Mononuclear cell (primary cell): ENCODE data around the gene SIRT2. TPM values are rescaled to one million over a fixed set of nuclear protein-coding genes. Genes with fewer than 3 reads are reported as not detected.
A peak's percentile ranks its signal among the peaks of the same experiment; 100 is the strongest.

Experiments
- H3K27me3 ChIP-seq: 2 replicates; pipeline ENCODE4 v1.6.0; 2011; ENCODE audit warnings: low read length, control low read depth; ENCODE audit not compliant: insufficient read depth
- H3K4me1 ChIP-seq: 2 replicates; pipeline ENCODE4 v1.5.1; 2011; ENCODE audit warnings: mild to moderate bottlenecking, low read length, control low read depth; ENCODE audit not compliant: insufficient read depth
- H3K4me3 ChIP-seq: 2 replicates; pipeline ENCODE4 v1.5.1; 2011; ENCODE audit warnings: mild to moderate bottlenecking, low read length, moderate library complexity
- H3K9me3 ChIP-seq: 2 replicates; pipeline ENCODE4 v1.5.1; 2011; ENCODE audit warnings: low read depth, mild to moderate bottlenecking, control low read depth, low read length
- total RNA-seq: library from RNA; depleted of rRNA; stranded (reverse); fragments of >200 nt; gene quantifications from one replicate; pipeline ENCODE4 v1.2.3, GENCODE V29; 2012

SIRT2 gene
- total RNA-seq, 1 donor, result 50.7 TPM

DNA sequence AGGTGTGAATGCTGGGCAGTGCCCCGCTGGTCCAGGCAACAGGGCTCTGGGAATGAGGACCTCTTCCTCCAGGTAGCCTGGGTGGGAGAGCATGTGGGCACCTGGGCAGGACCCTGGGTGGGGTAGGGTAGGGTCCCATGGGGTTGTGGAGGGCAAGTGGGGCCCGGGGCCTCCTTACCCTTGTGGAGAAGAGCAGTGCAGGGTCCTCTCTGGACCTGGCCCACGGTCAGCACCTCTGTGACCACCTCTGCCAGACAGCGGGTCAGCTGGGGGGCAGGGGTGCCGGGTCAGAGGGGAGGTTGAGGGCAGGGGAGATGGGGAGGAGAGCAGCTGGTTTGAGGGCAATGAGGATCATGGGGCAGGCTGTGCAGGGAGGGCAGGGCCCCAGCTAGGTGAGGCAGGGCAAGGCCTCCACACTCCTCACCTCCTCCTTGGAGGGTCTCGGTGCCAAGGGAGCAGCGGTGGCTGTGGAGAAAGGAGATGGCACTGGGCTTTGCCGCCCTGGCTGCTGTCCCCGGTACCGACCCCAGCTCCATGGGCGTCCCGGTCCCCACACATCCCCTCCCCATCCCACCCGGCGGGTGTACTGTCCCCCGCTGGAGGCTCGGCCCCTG lies 12.1 kb upstream of the SIRT2 start:
- H3K9me3 ChIP-seq, result no peaks in the 10 kb centered on the region
- H3K4me1 ChIP-seq, result peaks cover 5% of the 10 kb centered on the region
- no peaks in the 10 kb centered on the region for H3K27me3 ChIP-seq
- no peak overlapping the region for H3K4me3 ChIP-seq

GRCh38 chr19:38910488-38910887 lies 11.1 kb upstream of the SIRT2 start:
- H3K9me3 ChIP-seq, result no peaks in the 10 kb centered on the region
- no peaks in the 10 kb centered on the region for H3K27me3 ChIP-seq
- H3K4me3 ChIP-seq, result no peak overlapping the region
- H3K4me1 ChIP-seq, result peaks cover 5% of the 10 kb centered on the region

DNA sequence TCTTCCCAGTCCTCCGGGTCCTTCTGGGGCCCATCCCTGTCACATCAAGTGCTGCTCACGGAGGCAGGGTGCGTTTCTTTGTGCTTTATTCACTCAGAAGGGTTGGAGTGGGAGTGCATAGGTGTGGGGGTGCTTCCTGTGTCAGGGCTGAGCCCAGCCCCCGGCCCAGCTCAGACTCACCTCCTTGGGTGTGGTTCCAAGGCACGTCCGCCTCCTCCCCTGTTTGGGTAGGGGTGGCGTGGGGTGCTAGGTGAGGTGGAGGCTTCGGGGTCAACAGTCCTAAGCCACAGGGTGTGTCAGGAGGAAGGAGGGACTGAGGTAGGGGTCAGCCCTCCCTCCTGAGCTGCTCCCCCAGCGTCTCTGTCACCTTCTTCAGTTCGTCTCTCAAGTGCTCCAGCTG lies 9.5 kb upstream of the SIRT2 start:
- Histone ChIP-seq H3K4me3 (no peak overlapping the region), H3K9me3 (no peaks in the 10 kb centered on the region), H3K4me1 (peaks cover 5% of the 10 kb centered on the region), H3K27me3 (no peaks in the 10 kb centered on the region)

DNA sequence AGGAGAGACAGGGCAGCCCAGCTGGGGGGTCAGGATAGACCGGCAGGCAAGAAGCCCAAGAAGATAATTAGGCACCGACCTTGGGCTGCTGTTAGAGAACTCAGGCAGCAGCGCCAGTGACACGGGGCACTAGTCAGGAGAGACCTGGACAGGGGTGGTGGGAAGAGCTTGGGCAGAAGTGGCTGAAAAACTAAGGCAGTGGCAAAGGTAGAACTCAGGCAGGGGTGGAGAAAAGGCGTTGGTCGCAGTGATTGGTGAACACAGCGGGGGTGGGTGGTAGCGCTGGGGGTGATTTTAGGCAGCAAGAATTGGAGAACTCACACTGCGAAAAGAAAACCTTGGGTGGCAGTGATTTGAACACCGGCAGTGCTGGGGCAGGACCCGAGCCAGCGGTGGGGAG lies 8.3 kb upstream of the SIRT2 start:
- Histone ChIP-seq H3K27me3 (no peaks in the 10 kb centered on the region), H3K4me1 (peaks cover 5% of the 10 kb centered on the region), H3K9me3 (no peaks in the 10 kb centered on the region), H3K4me3 (no peak overlapping the region)

DNA sequence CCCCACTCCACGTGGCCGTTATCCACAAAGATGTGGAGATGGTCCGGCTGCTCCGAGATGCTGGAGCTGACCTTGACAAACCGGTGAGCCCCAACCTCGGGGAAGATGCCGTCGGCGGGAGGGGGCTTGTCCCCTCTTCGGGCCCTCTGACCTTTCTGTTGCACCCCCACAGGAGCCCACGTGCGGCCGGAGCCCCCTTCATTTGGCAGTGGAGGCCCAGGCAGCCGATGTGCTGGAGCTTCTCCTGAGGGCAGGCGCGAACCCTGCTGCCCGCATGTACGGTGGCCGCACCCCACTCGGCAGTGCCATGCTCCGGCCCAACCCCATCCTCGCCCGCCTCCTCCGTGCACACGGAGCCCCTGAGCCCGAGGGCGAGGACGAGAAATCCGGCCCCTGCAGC lies 7.8 kb upstream of the SIRT2 start:
- Histone ChIP-seq H3K27me3 (no peaks in the 10 kb centered on the region), H3K9me3 (no peaks in the 10 kb centered on the region), H3K4me3 (no peak overlapping the region), H3K4me1 (peaks cover 5% of the 10 kb centered on the region)

DNA sequence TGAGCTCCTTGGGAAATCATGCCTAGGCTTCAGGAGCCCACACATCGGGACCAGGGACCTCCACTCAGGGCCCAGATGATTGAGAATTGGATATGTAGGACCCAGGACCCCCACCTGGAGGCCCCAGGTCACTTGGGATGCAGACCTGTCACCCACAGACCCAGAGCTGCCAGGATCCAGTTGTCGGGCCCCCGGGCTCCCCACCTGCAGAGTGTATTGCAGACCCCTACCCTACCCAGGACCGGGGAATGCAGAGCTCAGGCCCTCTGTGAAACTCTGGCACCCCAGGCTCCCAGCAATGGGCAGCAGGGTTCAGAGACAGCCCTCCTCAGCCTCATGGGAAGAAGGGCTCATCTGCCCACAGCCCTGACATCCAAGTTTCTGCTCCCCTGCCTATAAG lies 6.2 kb upstream of the SIRT2 start:
- Histone ChIP-seq H3K9me3 (no peaks in the 10 kb centered on the region), H3K4me3 (no peak overlapping the region), H3K4me1 (peaks cover 15% of the 10 kb centered on the region), H3K27me3 (no peaks in the 10 kb centered on the region)

DNA sequence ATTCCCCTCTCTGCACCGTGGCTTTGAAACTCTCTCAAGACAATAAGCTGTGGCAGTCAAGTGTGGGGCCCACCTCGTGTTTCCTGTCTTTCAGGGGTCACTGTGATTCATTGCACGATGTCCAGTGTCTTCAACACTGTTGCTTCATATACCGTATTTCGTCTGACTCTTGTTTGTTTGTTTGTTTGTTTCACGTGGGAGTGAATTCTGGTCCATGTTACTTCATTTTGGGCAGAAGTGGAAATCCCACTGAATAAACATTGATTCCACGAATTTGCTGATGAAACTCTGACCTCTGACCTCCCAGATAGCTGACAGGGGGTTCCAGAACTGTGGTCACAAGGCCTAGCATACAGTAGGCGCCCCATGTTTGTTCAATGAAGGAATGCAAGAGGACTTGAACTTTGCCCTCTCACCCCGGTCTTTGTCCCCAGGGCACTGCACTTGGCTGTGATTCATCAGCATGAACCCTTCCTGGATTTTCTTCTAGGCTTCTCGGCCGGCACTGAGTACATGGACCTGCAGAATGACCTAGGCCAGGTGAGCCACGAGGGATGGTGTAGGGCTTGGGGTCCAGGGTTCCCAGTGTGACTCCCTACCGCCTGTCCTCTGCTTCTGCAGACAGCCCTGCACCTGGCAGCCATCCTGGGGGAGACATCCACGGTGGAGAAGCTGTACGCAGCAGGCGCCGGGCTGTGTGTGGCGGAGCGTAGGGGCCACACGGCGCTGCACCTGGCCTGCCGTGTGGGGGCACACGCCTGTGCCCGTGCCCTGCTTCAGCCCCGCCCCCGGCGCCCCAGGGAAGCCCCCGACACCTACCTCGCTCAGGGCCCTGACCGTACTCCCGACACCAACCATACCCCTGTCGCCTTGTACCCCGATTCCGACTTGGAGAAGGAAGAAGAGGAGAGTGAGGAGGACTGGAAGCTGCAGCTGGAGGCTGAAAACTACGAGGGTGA lies 5.4 kb upstream of the SIRT2 start:
- Histone ChIP-seq H3K27me3 (no peaks in the 10 kb centered on the region), H3K4me1 (peaks cover 21% of the 10 kb centered on the region), H3K4me3 (no peak overlapping the region), H3K9me3 (no peaks in the 10 kb centered on the region)

DNA sequence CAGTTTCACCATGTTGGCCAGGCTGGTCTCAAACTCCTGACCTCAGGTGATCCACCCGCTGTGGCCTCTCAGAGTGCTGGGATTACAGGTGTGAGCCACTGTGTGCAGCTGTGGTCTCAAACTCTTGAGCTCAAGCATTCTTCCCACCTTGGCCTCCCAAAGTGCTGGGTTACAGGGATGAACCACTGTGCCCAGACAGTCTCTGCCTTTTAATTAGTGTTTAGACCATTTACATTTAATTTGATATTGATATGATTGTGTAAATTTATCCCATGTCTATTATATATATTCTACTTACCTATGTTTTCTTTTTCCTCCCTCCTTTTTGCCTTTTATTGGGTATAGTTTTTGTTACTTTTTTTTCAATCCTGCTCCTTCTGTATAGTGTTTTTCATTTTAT lies 2.3 kb upstream of the SIRT2 start:
- H3K4me3 ChIP-seq, result no peak overlapping the region
- H3K27me3 ChIP-seq, result no peaks in the 10 kb centered on the region
- no peaks in the 10 kb centered on the region for H3K9me3 ChIP-seq
- H3K4me1 ChIP-seq, result peaks cover 34% of the 10 kb centered on the region

- Histone ChIP-seq H3K4me3 (no peak overlapping the region), H3K4me1 (peaks cover 34% of the 10 kb centered on the region), H3K9me3 (no peaks in the 10 kb centered on the region), H3K27me3 (no peaks in the 10 kb centered on the region)
These were observed 1.3 kb upstream of the SIRT2 start for GRCh38 chr19:38900743-38901190.

DNA sequence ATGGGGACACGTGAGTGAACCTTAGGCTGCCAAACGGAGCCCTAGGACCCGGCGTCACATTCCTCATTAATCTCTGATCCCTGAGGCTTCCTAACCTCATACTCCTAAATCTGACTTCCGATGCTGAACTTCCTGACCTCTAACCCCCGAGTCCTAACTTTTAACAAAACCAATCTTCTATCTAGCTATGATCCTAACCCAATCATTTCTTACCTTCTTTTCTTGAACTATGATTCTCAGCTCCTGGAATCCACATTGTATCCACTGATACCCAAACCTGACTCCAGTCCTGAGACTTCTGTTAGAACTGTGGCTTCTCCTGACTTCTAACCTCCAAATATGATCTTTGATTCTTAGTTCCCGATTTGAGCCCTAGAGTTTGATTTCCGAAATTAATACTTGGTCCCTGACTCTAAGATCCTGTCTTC lies 798 bp upstream of the SIRT2 start:
- H3K9me3 ChIP-seq, result no peaks in the 10 kb centered on the region
- no peaks in the 10 kb centered on the region for H3K27me3 ChIP-seq
- peak overlapping the region; percentile 84 for H3K4me3 ChIP-seq
- peaks cover 34% of the 10 kb centered on the region for H3K4me1 ChIP-seq

GRCh38 chr19:38898788-38899446 lies 501 bp downstream of the SIRT2 start:
- no peaks in the 10 kb centered on the region for H3K9me3 ChIP-seq
- H3K4me1 ChIP-seq, result peaks cover 34% of the 10 kb centered on the region
- no peaks in the 10 kb centered on the region for H3K27me3 ChIP-seq
- peak overlapping the region; percentile 84 for H3K4me3 ChIP-seq

- no peak overlapping the region for H3K4me3 ChIP-seq
- H3K4me1 ChIP-seq, result peaks cover 18% of the 10 kb centered on the region
- no peaks in the 10 kb centered on the region for H3K27me3 ChIP-seq
- H3K9me3 ChIP-seq, result no peaks in the 10 kb centered on the region
These were observed 4.5 kb downstream of the SIRT2 start for GRCh38 chr19:38894968-38895367.

DNA sequence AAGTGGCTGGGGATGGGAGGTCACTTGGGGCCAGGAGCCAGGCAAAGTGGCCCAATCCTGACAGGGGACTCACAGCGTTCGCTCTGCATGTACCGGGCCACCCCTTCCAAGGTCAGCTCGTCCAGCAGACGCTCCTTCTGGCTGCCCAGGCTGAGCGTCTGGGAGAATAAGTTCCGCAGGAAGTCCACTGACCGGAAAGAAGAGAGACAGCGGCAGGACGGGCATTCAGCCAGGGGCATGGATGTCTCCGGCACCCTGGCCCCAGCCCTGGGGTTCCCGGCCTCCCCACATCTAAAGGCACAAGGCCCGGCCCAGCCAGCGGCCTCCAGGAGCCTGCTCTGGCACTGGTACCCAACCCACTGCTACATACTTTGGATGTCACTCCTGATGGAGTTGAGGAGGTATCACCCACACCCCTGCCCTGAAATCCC lies 6.1 kb downstream of the SIRT2 start:
- peaks cover 10% of the 10 kb centered on the region for H3K4me1 ChIP-seq
- H3K27me3 ChIP-seq, result no peaks in the 10 kb centered on the region
- no peaks in the 10 kb centered on the region for H3K9me3 ChIP-seq
- H3K4me3 ChIP-seq, result no peak overlapping the region

DNA sequence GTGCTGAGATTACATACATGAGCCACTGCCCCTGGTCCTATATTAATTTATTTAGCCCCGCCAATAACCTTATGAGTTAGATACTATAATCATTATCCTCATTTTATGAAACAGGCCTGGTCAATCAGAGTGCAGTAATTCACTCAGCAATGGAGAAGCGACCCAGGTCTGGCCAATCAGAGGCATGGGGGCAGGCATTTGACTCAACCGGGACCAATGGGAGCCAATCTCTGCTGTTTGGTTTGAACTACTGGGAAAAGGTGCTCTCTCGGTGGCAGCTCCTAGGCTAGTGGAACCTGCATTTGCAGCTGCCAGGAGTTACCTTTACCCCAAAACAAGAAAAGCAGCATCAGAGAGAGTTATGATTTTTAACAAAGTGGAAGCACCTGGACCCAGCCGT lies 6.6 kb downstream of the SIRT2 start:
- Histone ChIP-seq H3K27me3 (no peaks in the 10 kb centered on the region), H3K9me3 (no peaks in the 10 kb centered on the region), H3K4me3 (no peak overlapping the region)

DNA sequence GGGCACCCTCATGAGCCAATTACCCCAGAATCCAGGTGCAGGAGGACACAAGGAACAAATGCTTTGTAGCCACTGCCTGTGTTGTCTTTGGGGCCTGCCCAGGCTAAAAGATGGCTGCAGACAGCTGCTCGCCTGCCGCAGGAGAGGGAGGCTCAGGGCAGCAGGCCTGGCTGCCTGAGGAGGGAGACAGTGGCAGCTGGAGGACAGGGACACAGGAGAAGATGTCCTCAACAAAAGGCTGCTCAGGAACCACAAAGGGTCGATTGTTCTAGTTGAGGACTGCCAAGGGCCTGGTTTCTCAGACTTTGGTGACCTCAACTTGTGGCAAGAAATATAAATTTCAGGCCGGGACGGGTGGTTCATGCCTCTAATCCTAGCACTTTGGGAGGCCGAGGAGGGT lies 7.6 kb downstream of the SIRT2 start:
- Histone ChIP-seq H3K4me1 (no peaks in the 10 kb centered on the region), H3K4me3 (no peak overlapping the region), H3K27me3 (no peaks in the 10 kb centered on the region), H3K9me3 (no peaks in the 10 kb centered on the region)

More for the DNA sequence above, 6.6 kb downstream of the SIRT2 start:
- peaks cover 5% of the 10 kb centered on the region for H3K4me1 ChIP-seq
